HepG2 (cell line): ENCODE results near the gene ATP5MC2. TPM values are rescaled to one million over a fixed set of nuclear protein-coding genes. Genes with fewer than 3 reads are reported as not detected.

Source experiments
- ARNT2 ChIP-seq: sonication (generic); formaldehyde crosslinking; IDR thresholded peaks from 2 replicates; pipeline ENCODE4 v1.8.0; 2022; ENCODE audit warnings: mild to moderate bottlenecking, low read depth, missing genetic modification reagents, moderate library complexity
- ATF3 ChIP-seq: sonication (generic); formaldehyde crosslinking; IDR thresholded peaks from 2 replicates; pipeline ENCODE4 v1.4.0; 2020; ENCODE audit warnings: missing genetic modification reagents
- DNMT3B ChIP-seq: conservative IDR thresholded peaks from 2 replicates; pipeline ENCODE4 v1.6.1; 2016; ENCODE audit warnings: missing biosample characterization, control low read depth
- EEA1 ChIP-seq: sonication (generic); formaldehyde crosslinking; IDR thresholded peaks from 2 replicates; pipeline ENCODE4 v1.5.1; 2020; ENCODE audit warnings: mild to moderate bottlenecking, missing genetic modification reagents, borderline replicate concordance
- GLI4 ChIP-seq: sonication (generic); formaldehyde crosslinking; IDR thresholded peaks from 2 replicates; pipeline ENCODE4 v1.5.1; 2020; ENCODE audit warnings: missing genetic modification reagents, mild to moderate bottlenecking, moderate library complexity, borderline replicate concordance
- KAT8 ChIP-seq: IDR thresholded peaks from 2 replicates; pipeline ENCODE4 v1.6.1; 2016; ENCODE audit warnings: missing genetic modification reagents, missing compliant biosample characterization
- PHB2 ChIP-seq: fragments of 450-650 bp; IDR thresholded peaks from 2 replicates; pipeline ENCODE4 v1.6.1; 2018; ENCODE audit not compliant: partially characterized antibody
- PHF8 ChIP-seq: sonication (generic); formaldehyde crosslinking; IDR thresholded peaks from 2 replicates; pipeline ENCODE4 v1.5.0; 2020; ENCODE audit warnings: missing genetic modification reagents
- PLRG1 ChIP-seq: fragments of 450-650 bp; conservative IDR thresholded peaks from 2 replicates; pipeline ENCODE4 v1.6.1; 2016
- POLR2AphosphoS5 ChIP-seq: IDR thresholded peaks from 2 replicates; pipeline ENCODE4 v1.6.1; 2012; ENCODE audit warnings: low read depth, low read length
- RCOR2 ChIP-seq: IDR thresholded peaks from 2 replicates; pipeline ENCODE4 v1.6.1; 2016; ENCODE audit warnings: missing biosample characterization, missing genetic modification reagents
- SP4 ChIP-seq: sonication (generic); formaldehyde crosslinking; IDR thresholded peaks from 2 replicates; pipeline ENCODE4 v1.8.1; 2023; ENCODE audit warnings: mild to moderate bottlenecking, missing genetic modification reagents
- TFE3 ChIP-seq: IDR thresholded peaks from 2 replicates; pipeline ENCODE4 v1.6.1; 2016
- TGIF2 ChIP-seq: IDR thresholded peaks from 2 replicates; pipeline ENCODE4 v1.6.1; 2016; ENCODE audit warnings: control low read depth, missing compliant biosample characterization
- ZNF276 ChIP-seq: sonication (generic); formaldehyde crosslinking; IDR thresholded peaks from 2 replicates; pipeline ENCODE4 v1.4.0; 2020; ENCODE audit warnings: mild to moderate bottlenecking, low read depth, missing genetic modification reagents
- ZNF577 ChIP-seq: sonication (generic); formaldehyde crosslinking; IDR thresholded peaks from 2 replicates; pipeline ENCODE4 v1.4.0; 2020; ENCODE audit warnings: mild to moderate bottlenecking, low read depth, missing genetic modification reagents, borderline replicate concordance
- ZNF800 ChIP-seq: sonication (generic); formaldehyde crosslinking; IDR thresholded peaks from 2 replicates; pipeline ENCODE4 v1.4.0; 2020; ENCODE audit warnings: missing genetic modification reagents
- polyA plus RNA-seq, 8 experiments: library from polyadenylated mRNA; depleted of rRNA in 3 of 8; stranded (reverse) in 7 of 8; unstranded in 1 of 8; fragments of >200 nt; fragmentation: Illumina TruSeq in 4 of 8; extraction: Trizol in 4 of 8; gene quantifications; 2 replicates each; pipeline versions ENCODE4 v1.2.1 to v1.2.3, GENCODE V29; 2011 to 2016; ENCODE audit warnings: low read depth in 4 of 8, missing spikeins in 1 of 8, mixed read lengths in 1 of 8; ENCODE audit not compliant: insufficient read depth in 1 of 8
- total RNA-seq, 5 experiments: library from RNA; depleted of rRNA; stranded (reverse); fragments of >200 nt; fragmentation: Illumina TruSeq; extraction: Trizol; gene quantifications; 2 replicates each; pipeline ENCODE4 v1.2.3, GENCODE V29; 2016; ENCODE audit warnings: low read depth in 1 of 5

Gene ATP5MC2
- total and polyA plus RNA-seq, 2 of the 13 experiments (the other 11 are each of a cell fraction or from before 2014, with no cell fraction given), result 230 to 257 TPM

GRCh38 chr12:53625946-53626701 lies 49.8 kb downstream of the ATP5MC2 start, which contains the start of gene ATF7 (continued):
- TF ChIP-seq PHF8 (CRISPR knock-in tag), result peak; percentile 92
- TF ChIP-seq PLRG1, result no peak
- TF ChIP-seq EEA1, result peak; percentile 54; the same call in 1 of the 2 replicates
- TF ChIP-seq ZNF276 (CRISPR knock-in tag), result peak; percentile 56; the same call in 1 of the 2 replicates
- peak; percentile 99 for TF ChIP-seq SP4 (CRISPR knock-in tag)
- peak; percentile 85 for TF ChIP-seq POLR2AphosphoS5
- no peak for TF ChIP-seq ATF3 (CRISPR knock-in tag)
- TF ChIP-seq TFE3 (CRISPR knock-in tag), result 0 out of 2 replicates have a peak, but pooled peaks have one; percentile 2
- TF ChIP-seq PHB2, result no peak
- TF ChIP-seq TGIF2 (CRISPR knock-in tag), result no peak; the same call in 1 of the 2 replicates
- peak; percentile 80; the same call in 1 of the 2 replicates for TF ChIP-seq GLI4 (CRISPR knock-in tag)
- peak; percentile 79; the same call in 1 of the 2 replicates for TF ChIP-seq ARNT2 (CRISPR knock-in tag)
- TF ChIP-seq DNMT3B, result 0 out of 2 replicates have a peak, but pooled peaks have one; percentile 37
- peak; percentile 79 for TF ChIP-seq KAT8 (CRISPR knock-in tag)
- no peak for TF ChIP-seq ZNF800 (CRISPR knock-in tag)
- TF ChIP-seq ZNF577 (CRISPR knock-in tag), result no peak
- no peak for TF ChIP-seq RCOR2 (CRISPR knock-in tag)
